ENCODE measurements around the gene G3BP2. TPM values are rescaled to one million over a fixed set of nuclear protein-coding genes. Genes with fewer than 3 reads are reported as not detected.
A peak's percentile ranks its signal among the peaks of the same experiment; 100 is the strongest.
"Not testable (repeated sequence)": the region's sequence is repeated elsewhere in the genome, so short reads cannot be mapped to it uniquely, and the experiment has no call there.

The G3BP2 gene
- polyA plus RNA-seq, 10 donors = 109 to 219 (median 160) TPM

DNA sequence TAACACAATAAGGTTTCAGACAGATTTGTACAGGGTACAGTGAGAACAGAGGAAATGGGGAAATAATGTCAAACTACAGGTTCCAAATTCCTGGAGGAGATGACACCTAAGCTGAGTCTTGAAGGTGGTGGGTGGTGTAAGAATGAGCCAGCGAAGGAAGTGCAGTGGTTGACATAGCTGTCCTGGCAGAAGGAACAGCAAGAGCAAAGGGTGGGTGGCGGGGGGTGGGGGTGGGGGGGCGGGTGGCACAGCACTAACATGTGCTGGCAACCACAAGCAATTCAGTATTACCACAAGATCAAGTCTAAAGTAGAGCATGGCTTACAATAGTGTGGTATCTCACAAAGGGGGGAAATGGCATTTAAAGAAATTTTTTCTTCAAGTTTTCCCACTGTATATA, 13.1 kb upstream of the G3BP2 start:
- no peak for DNase-seq

DNA sequence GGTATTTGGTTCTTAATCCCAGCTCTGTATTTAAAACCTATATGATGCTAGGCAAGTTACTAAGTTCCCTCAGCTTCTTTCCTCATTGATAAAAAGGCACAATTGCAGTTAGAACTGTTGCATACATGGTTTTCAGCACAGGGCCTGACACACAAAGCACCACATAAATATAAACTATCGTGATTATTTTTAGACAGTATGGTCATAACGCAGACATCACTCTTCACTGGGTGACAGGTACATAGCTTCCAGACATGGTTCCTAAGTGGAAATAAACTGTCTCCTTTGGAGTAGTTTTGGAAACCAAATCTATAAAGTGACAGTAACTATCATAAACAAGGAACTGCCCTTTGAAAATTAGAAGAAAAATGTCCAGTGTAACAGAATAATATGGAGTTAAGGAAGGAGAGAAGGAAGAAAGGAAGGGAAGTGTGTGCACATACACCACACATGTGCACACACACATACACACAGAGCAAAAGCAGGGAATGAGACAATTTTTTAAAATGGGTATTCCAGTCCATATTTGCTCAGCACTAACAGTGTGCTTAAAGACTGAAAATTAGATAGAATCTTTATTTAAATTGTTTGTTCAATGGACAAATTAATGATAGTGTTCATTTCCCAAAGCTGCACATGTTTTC, 12.5 kb upstream of the G3BP2 start:
- DNase-seq = no peak

DNA sequence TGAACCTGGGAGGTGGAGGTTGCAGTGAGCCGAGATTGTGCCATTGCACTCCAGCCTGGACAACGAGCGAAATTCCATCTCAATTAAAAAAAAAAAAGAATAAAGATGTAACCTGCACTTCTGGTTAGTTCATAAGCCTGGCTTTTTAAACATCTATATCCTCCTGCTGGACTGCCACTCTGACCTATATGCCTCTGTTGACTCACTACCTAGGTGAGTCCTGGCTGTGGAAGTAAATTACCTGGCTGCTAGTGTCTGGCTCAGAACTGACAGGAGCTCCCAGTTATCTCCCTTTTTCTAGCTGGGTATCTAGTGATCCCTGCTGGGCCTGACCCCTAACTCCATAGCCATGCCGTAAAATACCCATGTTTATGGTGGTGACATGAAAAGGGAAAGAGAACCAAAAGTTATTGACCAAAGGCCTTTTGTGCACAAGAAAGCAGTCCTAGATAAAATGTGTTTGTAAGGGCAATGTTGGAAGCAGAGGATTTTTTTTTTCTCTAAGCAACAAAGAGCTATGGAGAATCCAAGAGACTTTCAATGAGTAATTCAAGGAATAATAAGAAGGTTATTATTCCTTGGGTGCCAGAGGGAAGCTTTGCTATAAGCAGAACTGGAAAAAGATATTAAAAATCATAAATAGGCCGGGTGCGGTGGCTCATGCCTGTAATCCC, 10.4 kb upstream of the G3BP2 start:
- no peak for DNase-seq

DNA sequence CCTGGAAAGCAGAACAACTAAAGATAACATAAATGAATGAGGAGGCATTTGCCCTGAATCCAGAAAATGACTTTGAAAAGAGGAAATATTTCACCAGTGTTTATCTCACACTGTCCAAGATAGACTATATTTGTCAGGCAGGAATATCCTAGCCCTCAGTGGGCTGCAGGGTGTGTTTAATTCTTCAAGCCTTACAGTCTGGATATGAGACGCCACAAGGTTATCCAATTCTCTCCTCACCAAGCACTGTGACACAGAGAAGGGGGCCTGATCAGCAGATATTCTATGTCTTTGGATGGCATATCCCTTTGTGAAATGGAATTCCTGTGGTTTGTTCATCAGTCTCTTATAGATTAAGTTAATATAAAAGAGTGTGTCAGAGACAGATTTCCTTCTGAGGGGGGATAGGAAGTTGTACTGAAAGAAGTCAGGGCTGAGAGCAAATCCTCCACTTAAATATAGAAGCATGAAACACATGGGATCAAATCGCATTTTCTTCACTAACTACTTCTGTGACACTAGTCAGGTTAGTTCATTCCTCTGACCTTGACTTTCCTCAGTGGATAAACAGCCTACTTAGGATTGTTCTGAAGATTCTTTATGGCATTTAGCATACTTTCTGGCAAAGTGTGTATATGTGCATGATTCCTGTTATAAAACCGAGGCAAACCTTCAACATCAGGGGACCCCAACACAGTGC, 6.8 kb upstream of the G3BP2 start:
- no peak for DNase-seq

DNA sequence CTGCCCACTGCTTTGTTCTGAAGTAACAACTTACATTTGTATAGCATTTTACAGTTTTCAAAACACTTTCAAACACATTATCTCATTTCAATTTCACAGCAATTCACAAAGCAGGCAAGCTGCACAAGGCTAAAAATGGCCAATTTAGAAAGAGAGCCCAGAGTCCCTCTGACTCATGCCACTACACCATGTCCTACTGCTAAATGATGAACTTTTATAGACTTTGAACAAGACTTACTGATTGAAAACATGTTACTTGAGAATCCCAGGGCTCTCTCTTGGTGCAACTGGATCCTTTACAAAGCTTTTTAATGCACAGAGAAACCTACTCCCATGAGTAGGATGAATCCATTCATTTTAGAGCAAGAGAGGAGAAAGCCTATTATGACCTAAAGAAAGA, 5.8 kb upstream of the G3BP2 start:
- DNase-seq = no peak

DNA sequence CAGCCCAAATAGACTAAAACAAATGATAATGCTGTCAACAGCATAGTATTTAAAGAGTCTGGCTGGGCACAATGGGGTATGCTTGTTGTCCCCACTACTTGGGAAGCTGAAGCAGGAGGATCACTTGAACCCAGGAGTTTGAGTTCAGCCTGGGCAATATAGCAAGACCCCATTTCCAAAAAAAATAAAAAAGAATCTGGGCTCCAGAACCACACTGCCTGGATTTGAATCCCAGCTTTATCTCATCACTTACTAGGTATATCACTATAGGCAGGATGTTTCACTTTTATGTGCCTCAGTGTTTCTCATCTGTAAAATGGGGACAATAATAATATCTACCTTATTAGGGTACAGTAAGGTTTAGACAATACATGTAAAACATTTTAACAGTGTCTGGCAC, 5.3 kb upstream of the G3BP2 start:
- DNase-seq = no peak

DNA sequence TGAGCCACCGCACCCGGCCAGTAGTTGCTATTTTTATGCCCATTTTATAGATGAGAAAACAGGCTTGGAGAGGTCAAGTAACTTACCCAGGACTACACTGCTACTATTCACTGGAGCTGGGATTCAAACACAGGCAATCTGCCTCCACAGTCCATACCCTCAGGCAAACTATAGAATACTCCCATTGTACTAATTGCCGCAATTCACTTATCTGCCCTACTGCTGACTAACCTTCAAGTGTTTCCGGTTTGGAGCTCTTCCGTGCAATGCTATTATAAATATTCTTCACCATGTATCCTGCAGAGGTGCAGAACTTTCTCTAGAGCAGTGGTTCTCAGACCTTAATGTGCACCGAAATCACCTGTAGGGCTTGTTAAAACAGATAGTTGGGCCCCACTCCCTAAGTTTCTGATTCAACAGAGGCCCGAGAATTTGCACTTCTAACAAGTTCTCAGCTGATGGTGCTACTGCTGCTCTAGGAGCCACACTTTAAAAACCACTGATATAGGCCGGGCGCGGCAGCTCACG, 1.9 kb upstream of the G3BP2 start:
- no peak for DNase-seq

DNA sequence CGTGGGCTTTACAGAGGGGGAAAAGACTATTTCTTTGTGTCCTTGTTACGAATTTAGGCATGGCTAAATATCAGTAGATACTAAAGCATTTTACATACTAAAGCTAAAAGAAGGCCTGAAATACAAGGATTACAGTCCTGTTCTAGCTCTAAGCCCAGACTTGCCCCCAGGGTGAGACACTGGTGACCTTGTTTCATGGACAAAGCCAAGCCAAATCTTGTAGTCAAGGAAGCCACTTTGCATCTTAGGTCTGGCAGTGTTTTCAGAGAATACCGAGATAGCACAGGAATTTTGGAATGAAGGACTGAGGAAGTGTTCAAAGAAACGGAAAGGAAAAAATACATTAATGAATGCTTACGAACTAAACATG, 733 bp upstream of the G3BP2 start:
- DNase-seq = no peak

DNA sequence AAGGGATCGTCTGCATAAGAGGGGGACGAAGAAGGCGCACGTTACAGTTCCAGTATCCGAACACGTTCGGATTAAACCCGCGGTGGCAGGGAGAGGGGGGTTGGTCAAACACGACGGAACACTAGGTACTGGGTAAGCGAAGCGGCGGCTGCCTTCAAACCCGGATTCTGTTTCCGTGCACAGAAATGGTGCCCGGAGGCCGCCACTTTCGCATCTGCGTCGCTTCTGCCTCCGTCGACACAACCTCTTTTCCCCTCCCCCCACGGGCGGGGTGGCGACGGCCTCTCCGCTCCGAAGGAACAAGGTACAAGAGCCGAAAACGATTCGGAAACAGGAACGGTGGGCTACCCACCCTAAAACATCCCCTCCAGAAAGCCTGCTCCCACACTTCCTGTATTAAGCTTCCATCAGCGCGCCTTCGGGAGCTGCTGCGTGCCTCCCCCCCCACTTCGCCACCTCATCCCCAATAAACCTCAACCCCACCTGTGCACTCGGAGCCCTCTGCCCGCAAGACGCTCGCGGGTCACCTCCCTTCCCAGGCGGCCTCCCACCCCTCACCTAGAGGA, 667 bp downstream of the G3BP2 start:
- DNase-seq = peak; percentile 40 to 90 (median 69)

DNA sequence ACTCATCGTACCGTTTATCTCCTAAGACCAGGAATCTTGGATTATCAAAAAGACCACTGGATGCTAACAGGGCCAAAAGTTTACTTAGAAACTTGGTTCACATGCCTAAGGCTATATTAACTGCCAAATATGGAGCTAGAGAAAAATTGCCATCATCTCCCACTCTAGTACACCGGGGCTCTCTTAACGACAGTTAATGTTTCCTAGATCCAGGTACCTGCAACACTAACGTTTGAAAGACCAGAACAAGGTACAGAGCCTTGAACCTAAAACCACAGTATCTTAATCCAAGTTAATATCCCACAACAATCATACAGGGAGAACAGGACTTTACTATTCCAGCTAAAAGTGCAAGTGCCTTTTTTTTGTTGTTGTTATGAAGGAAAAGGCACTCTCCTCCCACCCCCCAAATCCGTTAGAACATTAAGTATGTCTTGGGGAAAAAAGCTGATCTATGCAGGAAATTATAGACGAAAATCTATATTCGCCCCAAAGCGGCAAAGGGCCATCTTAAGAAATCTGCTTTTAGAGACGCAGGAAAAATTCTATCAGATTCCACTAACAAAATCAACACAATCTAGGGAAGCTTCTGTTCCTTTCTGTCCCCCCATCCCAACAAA, 1.3 kb downstream of the G3BP2 start:
- DNase-seq = peak in 2 of 3 donors; percentile 10 to 44

DNA sequence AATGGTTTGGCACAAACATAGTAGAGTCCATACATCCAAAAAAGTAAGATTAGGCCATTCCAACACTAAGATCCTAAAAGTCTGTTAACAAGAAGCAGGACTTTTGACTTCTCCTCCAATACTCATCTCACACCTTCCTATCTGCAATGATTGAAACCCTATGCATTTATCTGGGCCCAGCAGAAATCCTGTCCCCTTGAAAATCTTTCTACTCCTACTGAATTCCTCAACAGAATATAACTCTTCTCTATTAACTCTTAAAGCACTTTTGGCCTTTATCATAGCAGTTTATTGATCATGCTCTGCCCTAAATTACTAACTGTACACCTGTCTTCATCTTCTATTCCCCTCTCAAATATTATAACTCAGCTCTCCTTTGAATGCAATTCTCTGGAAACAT, 4.6 kb downstream of the G3BP2 start:
- DNase-seq = no peak

DNA sequence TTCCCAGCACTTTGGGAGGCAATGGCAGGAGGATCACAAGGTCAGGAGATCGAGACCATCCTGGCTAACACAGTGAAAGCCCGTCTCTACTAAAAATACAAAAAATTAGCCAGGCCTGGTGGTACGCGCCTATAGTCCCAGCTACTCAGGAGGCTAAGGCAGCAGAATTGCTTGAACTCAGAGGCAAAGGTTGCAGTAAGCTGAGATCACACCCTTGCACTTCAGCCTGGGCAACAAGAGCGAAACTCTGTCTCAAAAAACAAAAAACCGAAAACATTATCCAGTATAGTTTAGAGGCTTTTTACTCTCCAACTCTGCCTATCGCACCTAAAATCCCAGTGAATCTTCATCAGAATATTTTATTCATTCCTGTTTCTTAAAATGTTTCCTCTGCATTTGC, 5.6 kb downstream of the G3BP2 start:
- not testable (repeated sequence) for DNase-seq

DNA sequence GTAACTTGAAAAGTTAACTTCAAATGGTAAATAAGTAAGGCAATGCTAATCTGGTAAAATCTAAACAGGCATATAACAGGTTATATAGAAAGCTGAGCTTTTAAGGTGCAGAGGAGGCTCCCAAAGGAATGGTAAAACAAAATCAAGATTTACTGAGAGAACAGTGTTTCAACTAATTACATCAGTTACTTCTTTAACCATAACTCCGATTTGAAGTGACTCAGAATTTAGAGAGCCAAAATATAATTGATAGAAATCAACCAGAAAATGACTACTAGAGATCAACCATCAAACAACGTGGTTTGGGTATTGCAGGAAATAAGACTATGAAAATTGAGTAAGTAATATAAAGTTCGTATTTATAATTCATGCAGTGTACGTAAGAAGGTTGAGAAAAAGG, 6.9 kb downstream of the G3BP2 start:
- no peak for DNase-seq

DNA sequence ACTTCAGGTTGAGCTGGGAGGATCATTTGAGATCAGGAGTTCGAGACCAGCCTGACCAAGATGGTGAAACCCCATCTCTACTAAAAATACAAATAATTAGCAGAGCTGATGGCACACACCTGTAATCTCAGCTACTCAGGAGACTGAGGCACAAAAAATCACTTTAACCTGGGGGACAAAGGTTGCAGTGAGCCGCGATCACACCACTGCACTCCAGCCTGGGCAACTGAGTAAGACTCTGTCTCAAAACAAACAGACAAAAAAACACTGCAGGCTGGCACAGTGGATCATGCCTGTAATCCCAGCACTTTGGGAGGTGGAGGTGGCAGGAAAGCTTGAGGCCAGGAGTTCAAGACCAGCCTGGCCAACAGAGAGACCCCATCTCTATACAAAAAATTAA, 8.6 kb downstream of the G3BP2 start:
- DNase-seq = not testable (repeated sequence)

DNA sequence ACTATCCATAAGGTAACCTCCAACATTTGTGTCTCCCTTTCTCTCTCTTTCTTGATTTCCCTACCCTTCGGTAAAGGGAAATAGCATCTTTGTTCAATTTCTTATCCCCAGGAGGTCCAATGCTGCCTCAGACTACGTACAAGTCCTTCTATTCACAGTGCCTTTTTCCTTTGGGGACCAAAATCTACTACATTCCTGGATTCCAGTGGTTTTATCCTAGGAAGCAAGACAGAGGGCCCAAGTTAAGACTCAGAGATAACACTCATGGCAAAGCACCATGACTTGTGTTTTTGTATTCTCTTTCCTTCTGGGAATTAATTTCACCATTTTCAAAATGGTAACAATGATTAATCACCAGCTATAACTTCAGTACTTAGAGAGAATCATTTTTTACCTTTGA, 10.6 kb downstream of the G3BP2 start:
- no peak for DNase-seq

DNA sequence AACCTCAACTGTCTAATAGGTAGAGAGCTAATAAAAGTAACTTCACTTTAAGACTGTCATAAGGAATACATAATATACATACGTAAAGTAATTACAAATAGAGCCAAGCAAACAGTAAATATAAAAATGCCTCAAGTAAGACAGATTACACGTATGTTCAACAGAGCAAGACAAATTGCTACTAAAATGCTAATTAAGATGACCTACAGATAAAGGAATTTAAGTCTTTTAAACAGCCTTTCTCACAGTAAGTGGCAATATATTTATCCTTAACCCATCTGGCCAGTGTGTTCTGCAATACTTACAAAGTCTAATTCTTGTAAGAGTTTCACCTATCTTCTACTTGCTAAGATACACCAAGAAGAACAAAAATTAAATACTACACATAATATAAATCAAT, 12.7 kb downstream of the G3BP2 start:
- DNase-seq = no peak

DNA sequence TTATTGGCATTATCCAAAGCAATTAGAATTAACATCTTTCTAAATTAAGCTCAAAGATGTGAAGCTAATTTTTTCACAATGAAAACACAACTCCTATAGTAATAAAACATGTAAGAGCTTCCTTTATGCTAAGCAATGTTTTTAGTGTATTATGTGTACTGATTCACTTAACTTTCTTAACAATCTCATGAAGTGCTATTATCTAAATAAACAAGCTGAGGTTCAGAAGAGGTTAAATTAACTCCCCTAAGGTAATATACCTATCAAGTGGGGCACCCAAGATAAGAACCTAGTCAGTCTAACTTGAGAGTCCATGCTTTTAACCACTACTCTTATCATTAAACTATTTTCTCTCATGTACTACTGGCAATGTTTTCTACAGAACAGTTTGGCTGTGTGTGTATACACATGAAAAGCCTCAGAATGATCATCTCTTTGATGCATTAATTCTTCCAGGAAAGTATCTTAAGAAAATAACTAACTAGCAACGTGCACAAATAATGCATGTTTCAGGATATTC, 13.6 kb downstream of the G3BP2 start:
- DNase-seq = no peak

DNA sequence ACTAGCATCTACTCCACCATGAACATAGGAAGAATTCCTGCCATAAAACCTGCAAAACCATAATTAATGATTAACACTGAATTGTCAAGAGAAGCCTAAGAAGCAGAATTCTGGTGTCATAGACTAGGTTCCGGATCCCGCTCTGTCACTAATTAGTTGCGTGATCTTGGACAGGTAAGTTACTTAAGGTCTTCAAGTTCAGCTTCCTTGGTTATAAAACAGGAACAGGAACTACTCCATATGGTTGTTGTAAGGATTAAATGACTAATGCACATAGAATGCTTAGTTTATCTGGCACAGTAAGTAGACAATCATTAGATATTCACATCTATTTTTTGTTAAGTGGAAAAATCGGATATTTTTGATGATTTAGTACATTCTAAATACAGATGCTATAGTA, 14.3 kb downstream of the G3BP2 start:
- DNase-seq = no peak

DNA sequence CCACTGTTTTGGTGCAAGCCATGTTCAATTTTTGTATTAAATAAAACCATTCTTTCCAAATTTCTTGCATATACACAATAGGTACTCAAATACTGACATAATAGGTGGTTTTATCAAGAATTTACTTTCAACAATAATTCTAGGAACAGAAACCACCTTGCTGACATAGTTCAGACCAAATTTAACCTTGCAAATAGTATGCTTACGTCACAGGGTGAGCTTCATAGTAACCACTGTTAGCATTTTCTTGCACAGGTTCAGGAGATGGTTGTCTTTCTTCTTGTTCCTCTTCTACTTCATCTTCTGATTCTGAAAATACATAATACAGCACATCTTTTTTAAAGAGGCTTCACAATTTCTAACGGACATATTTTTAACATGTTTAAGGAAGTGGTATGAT, 17.6 kb downstream of the G3BP2 start:
- no peak for DNase-seq

DNA sequence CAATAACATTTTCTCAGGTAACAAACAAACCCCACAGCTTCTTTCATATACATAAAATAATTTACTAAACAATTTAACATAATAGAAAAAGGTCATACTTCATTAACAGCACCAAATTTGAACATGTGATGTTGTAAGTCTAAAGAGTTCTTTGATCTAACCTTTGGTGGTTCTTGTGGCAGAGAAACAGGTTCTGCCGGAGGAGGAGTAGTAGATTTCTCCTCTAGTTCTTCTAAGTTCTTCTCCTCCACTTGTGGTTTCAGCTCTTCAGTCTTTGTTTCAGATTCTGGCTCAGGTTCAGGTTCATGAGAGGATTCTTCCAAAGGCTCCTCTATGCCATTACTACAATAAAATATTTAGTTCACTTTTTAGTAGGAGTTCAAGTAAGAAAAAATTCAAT, 18.3 kb downstream of the G3BP2 start:
- DNase-seq = no peak

DNA sequence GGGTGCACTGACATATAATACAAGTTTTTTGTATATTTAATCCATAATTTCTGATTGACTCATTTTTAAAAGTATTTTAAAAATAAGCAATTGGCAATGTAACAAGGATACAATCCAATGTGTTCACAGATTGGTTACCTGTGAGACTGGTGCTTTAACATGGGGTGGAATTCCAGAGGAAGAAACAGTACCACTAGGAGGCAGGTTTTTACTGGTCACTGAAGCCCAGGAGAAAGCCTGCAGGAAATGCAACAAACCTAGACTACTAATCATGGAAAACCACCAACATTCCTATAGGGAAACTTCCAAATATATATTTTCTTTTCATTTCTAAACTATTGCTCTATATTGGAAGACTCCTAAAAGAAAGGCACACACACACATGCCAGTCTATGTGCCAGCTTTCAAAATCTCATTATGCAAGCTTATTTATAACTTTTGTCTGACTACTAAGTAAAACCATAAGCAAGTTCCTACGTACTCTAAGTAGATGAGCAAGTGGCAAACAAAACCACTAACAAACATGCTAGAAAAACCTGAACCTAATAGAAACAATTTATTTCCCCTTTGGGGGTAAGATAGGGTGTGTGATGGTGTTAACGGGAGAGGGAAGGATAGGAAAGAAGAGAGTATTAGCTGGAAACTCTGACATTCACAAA, 19.2 kb downstream of the G3BP2 start:
- DNase-seq = no peak

DNA sequence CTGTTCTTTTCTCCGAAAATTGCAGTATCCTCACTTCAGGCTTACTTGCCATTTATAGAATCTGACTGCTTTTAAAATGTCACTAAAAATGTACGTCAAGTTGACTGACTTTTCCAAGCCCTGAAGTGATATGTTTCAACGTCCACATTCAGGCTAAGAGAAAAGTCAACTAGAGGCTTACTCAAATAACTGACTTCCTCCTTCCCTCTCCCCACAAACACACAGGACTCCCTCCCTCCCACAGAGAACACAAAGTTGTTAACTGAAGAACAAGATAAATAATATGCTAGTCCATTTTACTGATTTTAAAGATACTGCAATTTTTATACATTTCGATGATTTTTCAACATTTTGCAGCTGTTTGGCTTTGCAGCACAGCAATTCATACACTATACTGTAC, 29.1 kb downstream of the G3BP2 start:
- DNase-seq = no peak
